GM18868 (cell line): Measurements from ENCODE around the gene FOXK1.

Source experiments
- ATAC-seq: cut with Tn5 transposase; IDR thresholded peaks from one replicate; pipeline ENCODE4 v1.9.1; 2021; ENCODE audit warnings: mild to moderate bottlenecking, moderate library complexity; ENCODE audit not compliant: unreplicated experiment

Gene FOXK1

DNA sequence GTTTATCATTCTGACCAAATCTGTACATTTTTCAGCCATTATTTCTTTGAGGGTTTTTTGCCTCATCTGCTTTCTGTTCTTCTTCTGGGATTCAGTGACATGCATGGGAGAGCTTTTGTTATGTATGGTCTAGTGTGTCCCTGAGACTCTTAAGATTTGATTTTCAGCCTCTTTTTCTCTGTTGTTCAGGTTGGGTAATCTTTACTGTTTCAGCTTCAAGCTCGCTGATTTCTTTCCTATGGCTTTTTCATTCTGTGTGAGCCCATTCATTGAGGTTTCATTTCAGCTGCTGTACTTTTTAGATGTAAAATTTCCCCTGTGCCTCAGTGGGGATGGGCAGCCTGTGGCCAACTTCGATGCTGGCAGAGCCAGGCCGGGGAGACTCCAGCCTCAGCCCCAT lies 38.1 kb downstream of the FOXK1 start:
- ATAC-seq, result peak; percentile 74

DNA sequence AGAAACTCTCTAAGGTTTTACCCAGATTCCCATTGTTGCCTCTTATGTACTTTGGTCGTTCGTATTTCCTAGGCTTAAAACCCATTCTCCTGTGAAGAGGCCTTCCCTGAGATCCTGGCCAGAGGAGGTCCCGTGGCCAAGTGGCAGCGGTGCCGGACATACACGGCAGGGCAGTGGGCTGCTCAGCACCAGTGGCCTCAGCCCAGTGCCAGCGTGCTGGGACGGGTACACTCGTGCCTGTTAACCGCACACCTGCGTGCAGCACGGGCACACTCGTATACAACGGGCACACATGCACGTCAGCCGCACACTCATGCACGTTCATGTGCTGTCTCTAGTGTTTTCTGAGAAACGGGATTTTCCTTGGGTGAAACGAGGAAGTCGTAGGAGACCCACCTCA lies 40.2 kb downstream of the FOXK1 start:
- ATAC-seq, result no peak

DNA sequence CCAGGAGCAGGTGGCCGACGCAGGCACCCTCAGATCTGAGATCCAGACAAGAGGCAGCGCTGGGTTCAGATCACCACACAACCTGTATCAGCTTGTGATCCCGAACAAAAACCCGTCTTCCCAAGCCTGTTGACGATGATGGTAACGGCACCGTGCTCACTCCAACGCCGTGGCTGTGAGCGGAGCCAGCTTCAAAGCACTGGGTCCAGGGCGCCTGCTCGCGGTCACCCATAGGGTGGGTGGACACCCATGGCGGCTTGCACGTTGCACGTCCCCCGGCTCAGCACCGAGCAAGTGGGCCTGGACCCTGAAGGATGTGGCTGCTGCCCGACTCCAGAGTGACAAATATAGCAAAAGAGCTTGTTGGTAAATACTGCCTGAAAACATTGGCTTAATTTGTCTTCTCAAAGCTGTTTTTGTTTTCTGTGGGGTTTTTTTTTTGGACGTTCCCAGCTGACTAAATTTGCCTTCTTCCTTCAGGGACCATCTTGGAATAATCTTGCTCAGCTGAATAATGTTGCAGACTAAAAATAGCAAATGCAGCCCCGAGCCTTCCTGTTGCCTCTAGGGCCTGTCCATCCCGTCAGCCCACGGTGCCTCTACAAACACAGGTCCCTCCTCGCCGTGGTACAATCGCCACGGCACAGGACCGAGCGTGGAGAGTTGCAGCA lies 41.0 kb downstream of the FOXK1 start:
- ATAC-seq, result no peak

DNA sequence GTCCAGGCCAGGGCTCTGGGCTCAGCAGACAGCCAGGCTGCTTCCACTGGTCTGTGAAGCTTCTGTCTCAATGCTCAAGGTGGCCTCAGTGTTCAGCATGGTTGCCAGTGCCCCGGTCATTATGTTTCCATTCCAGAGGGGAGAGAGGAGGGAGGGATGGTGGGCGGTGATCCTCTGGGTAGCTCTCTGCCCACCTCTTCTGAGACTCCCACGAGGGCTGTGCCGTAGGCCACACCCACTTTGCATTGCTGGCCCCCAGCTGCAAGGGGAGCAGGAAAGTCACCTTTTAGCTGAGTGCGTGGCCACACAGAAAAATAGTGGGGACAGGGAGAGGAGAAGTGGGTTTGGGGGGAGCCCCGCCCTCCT lies 42.5 kb downstream of the FOXK1 start:
- no peak for ATAC-seq

DNA sequence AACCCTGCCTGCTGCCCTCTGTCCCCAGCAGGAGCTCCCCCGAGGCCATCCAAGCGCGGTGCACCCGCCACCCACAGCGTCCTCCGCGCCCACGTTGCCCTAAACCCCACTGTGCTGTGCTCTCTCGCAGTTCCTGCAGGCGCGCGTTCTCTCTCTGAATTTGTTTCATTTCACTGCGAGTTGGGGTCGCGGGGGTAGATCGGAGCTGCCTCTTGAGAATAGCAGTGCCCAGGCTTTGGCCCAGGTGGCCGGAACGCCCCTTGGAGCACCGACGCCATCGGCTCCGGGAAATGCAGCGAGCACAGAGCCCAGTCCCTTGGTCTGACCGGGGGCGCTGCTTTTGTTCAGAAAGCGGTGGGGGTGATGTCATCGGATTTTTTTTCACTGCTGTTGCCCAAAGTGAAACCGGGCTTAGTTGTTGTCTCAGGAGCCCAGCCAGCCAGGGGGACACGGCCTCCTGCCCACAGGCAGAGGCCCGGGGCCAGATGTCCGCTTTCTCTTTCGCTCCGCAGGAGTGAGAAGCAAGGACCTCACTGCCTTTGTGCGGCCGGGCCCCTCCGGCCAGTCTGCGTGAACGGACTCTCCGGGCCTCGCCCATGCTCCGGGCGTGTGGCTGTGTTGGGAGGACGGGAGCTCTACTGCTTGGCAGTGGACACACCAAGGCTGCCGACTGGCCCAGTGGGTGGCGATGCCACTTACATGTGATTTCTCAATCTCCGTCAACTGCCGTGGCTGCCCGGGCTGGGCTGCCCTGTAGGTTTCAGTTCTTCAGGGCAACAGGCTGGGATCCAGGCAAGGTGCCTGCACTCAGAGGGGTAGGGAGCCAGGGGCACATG lies 43.1 kb downstream of the FOXK1 start:
- no peak for ATAC-seq

DNA sequence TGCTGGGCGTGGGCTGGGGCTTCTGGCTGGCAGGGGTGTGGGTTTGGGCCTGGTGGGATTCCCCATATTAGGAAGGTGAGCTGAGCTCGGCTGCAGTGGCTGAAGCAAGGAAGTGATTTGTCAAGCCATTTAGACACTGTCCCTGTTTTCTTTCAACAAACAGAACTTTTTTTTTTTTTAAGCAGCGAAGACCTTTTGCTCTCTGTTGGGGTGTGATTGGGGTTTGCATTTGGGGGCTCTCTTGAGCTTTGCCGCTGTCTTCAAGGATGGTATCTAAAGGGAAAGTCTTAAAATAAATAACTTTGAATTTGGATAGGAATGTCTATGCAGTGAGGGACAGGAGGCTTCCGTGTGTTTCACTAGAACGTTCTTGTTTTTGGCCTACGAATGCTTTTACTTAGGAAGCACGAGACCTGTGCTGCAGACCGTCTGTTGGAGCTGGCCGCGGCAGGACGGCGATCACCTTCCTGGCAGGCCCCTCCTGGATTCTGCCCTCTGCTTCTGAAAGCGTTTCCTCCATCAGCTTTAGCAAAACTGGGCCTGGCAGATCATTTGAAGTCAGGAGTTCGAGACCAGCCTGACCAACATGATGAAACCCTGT lies 43.9 kb downstream of the FOXK1 start:
- no peak for ATAC-seq

DNA sequence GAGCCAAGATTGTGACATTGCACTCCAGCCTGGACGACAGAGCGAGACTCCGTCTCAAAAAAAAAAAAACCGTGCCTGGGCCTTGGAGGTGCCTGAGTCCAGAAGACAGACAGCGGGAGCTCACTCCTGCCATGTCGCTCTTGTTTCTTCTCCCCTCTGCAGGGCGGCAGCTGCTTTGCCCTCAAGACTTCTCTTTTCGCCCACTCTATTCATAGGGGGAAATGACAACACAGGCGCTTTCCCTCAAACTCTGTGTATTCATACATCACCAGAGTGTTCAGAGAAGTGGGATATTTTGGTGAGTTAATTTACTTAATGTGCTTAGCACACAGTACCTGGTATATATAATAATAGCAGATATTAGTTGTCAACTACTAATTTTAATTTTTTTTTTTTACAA lies 44.5 kb downstream of the FOXK1 start:
- ATAC-seq, result no peak

DNA sequence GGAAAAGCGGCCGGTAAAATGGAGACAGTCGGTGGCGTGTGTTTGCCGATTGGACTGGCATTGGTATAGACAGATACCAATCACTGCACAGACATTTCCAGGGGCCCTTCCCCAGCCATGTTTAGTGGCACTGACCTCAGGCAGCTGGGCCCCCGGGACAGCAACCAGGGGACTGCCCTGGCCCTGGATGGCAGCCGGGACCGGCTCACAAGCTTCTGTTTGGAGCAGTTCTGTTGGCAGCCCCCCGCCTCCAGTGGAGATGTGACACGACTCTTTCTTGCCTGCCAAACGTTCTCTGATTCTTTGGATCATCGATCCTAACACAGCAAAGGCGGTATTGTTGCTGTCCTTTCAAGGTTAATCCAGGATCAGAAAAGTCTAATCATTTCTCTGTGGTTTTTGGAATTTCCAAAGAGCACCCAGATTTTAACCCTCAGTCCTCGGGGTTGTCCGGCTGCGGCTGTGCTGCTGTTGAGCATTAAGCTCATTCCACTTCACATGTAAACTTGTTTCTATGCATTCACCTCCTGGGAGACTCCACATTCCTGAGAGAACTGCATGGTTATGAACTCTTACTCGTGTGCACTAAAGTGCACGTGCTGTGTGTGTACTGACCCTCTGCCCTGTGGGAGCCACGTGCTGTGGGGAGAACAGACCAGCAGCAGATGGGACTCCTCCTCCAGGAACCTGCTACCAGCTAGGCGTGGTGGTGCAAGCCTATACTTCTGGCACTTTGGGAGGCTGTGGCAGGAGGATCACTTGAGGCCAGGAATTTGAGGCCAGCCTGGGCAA lies 46.0 kb downstream of the FOXK1 start:
- ATAC-seq, result no peak

DNA sequence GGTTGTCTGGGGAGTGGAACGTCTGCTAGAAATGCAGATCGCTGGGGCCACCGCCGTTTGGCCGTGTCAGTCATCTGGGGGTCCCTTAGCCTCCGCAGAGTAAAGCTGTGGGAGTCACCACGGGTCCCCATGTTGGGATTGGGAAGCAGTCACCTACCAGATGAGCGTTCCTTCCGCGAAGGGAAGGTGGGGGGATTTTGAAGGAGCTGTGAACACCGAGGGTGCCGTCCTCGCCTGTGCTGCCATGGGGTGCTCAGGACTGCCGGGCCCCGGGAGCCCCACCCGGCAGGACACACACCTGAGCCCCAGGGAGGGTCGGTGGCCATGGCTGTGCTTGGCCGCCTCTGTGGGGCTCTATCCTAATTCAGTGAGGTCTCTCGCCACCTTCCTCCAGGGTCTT lies 47.2 kb downstream of the FOXK1 start:
- no peak for ATAC-seq

DNA sequence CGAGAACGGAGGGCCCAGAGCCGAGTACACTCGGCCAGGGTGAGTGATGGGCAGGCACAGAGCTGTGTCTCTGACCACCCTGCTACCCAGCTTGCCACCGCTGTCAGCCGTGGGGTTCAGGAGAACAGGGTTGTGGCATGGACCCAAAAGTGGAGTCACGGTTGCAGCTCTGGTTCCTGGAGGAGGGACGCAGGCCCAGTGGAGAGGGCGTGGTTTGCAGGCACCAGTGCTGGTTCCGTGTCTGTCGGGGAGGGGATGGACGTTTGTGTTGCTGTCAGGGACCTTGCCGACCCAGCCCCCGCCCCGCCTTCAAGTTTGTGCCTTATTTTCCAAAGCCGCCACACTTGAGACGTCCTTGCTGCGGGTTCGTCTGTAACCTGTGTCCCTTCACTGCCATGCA lies 48.2 kb downstream of the FOXK1 start:
- ATAC-seq, result no peak

DNA sequence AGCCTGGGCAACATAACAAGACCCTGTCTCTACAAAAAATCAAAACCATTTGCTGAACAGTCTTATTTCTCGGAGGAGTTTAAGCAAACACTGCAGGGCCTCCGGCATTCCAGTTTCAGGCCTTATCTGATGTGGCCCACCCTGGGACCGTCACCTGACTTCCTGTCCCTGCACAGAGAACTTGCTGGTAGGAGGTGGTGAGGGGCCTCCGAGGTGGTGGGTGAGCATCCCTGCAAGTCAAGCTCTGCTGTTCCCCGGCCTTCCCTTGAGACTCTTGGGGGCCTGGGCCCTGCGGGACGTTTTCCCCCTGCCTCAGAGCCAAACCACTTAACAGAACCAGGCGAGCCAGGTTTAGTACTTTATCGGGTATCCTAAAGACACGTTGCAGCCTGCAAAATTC lies 48.9 kb downstream of the FOXK1 start:
- ATAC-seq, result no peak

DNA sequence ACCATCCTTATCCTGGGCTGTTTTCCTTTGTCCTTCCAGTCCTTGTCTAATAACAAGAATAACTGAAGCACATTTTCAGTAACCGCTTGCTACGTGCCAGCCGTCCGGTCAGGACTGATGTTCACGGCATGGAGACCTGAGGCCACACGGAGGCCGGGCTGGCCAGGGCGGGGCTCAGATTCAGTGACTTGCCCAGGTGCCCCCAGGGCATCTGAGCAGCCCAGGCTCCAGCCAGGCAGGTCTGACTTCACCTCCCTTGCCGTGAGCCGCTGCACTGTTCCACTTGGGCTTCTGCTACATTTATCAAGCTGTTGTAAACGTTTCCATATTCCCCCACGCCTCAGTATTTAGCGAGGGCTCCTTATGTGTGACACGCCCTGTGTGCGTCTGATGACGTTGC lies 49.7 kb downstream of the FOXK1 start:
- no peak for ATAC-seq

DNA sequence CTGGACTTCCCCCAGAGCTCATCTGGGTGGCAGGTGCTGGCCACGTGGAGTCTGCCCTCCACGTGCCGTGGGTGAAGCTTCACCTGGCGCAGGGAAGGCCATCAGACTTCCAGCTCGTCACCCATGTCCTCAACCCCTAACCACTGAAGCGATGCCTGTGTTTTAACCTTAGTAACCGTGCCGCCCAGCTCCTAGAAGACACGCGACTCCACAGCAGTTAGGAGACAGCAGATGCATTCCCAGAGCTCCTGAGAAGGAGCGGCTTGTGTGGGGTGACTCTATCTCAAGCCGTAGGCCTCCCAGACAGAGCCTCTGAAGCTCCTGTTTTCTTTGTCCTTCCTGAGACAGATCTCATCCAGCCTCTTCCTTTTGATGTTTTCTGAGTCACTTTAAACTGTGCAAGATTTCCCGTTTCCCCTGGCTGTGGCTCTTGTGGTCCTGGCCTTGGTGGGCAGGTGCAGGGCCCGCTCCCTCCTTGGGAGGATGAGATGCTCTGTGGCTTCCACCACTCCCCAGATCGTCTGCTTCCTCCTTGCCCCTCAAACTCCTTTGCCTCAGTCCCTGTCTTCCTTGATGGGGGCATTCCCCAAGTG lies 51.9 kb downstream of the FOXK1 start:
- no peak for ATAC-seq

DNA sequence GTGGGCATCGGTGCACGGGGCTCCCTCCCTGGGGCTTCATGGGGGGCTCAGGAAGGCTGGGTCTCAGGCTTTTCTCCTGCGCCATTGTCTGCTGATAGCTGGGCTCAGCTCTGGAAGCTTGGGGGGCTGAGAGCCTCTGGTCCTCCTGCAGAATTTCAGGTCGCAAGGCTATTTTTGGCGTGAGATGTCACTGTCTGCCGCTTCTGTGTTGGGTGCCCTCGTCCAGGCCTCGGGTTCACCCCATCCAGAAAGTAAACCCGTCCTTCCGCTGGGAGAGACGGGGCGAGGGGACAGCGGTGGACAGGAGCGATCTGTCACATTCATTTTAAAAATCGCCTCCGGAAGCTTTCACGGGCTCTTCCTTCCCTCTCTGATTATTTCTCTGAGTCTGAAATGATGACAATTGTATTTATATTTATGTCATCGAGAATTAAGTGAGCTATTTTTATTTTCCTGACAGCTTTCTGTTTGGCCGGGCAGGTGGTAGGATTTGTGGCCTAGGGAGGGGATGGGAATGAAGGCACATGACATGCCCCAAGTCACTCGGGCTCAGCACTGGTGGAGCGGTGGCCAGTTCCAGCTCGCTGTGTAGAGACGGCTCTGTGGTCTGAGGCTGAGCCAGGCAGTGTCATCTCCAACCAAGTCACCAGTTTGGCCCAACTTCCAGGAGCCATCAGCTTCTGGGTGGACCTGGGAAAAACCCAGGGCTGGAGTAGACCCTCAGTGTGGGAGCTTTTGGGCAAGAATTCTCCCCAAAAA lies 52.7 kb downstream of the FOXK1 start:
- no peak for ATAC-seq

DNA sequence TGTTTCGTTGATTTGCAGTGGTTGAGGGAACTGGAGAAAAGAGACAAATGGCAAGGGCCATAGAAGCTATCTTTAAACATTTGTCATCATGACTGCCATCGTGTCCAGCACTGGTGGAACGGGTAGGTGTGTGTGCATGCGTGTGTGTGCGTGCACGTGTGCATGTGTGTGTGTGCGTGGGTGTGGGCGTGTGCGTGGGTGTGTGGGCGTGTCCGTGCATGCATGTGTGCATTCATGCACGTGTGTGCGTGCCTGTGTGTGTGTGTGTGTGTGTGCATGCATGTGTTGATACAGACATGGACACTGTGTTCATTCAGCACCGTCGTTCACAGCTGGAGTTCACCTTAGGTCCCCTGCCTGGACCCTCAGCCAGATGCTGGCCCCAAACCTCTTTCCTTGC lies 55.2 kb downstream of the FOXK1 start:
- no peak for ATAC-seq

DNA sequence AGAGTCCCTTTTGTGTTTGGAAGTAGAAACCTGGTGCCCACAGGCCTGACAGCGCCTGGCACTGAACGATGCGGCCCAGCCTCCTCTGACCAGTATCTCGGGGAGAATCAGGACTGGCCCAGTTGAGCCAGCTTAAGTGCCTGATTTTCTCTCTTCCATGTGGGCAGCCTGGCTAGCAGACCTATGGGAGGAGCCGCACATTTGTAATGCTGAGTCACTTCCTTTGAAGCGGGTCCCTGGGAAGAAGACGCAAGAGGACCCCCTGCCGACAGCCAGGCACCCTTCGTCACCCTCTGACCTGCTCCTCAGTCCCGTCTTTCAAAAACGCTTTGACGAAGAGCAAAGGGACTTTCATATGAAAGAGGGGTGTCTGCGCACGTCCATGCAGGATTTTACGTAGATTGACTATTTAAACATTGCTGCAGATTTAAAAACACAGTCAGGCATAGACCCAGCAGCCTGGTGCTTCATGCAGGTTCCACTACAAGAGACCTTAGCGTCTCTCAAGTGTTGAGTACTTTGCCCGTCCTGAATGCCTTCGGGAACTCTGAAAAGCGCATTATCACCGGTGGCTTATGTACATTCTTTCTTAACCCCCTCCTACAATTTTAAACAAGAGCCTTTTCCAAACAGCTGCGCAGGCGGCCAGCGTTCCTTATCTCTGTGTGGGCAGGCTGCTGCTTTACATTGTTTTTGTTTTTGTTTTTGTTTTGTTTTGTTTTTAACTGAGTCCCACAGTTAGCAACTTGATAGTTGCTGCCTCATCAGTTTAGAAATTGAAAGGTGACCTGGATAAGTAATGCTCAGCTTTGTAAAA lies 56.8 kb downstream of the FOXK1 start:
- ATAC-seq, result no peak

DNA sequence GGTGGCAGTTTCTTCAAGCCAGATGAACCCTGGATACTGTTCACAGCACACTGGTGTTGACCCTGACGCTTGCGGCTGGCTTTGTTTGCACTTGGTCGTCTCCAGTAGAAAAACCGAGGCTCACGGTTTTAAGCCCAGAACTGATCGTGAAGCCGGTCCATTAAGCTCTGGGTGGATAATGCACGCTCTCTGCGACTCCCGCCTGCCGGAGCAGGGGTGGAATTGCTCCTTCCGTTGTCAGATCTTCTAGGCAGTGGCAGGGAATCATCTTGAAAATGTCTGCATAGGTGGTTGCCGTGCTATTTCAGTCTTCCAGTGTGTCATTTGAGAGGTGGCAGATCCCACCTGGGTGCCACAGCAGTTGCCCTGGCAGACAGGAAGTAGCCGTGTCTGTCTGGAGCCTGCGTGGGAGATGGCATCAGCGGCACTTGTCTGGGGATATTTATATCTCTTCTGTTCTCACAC lies 57.5 kb downstream of the FOXK1 start:
- no peak for ATAC-seq

DNA sequence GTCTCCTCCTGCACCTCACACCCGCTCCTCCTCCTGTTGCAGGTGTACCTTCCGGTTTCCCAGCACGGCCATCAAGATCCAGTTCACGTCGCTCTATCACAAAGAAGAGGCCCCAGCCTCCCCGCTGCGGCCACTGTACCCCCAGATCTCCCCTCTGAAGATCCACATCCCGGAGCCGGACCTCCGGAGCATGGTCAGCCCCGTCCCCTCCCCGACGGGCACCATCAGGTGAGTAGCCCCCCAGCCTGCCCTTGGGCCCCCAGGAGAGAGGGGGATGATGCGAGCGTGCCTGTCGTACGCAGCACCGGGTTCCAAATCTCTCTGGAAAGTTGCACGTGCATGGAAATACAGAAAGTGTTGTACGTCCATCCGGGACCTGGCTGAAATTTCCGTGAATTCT lies 58.7 kb downstream of the FOXK1 start:
- ATAC-seq, result no peak

DNA sequence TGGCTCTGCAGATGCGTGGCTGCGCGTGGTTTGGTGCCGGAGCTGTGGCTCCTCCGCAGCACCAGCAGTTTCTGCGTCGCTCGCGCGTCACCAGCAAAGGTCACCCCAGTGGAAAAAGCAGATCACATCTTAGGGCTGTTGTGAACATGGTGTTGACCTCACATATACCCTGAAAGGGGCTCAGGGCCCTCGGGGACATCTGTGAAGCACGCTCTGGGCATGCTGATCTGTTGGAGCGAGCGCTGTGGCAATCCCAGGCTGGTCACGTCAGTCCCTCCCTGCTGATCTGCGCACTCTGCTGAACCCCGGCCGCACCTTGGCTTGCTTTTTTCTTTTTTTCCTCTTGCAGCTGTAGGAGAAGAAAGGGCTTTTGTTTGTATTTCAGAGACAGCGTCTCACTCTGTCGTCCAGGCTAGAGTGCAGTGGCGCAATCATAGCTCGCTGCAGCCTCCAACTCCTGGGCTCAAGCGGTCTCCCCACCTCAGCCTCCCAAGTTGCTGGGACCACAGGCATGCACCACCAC lies 60.0 kb downstream of the FOXK1 start:
- ATAC-seq, result no peak
